SH-SY5Y (cell line): ENCODE measurements around the gene COPG2.

Source experiments
- GATA2 ChIP-seq: IDR thresholded peaks from 2 replicates; pipeline ENCODE4 v1.6.1; 2011; ENCODE audit warnings: mild to moderate bottlenecking, low read depth, low read length
- GATA3 ChIP-seq: IDR thresholded peaks from 2 replicates; pipeline ENCODE4 v1.6.1; 2011; ENCODE audit warnings: low read depth, mild to moderate bottlenecking, low read length, moderate library complexity

DNA sequence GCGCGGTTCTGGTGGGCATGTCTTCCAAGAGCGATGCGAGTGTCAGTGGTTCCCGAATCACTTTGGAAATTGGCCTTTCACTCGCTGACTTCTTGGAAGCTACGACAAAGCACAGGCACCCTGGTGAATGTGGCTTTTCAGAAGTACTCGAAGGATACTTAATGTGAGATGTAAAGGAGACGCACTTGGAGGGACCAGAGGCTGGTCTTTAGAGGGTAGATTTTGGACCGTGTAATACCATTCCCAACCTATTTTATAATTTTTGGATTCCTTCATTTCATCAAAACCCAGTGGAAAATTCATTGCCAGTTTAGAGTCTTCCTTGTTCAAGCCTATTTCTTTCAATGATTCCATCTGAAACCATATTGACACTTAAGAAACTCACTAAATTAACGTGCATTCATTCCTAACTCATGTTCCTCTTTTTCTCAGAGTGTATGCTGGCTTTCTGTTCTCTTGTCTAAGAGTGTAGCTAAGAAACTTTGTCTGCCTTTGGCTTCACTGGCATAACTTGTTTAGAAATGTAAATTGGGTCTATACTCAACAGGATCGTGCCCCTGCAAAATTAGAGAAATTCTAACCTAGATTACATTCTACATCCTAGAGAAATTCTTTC is 645 bp upstream of the COPG2 start:
- TF ChIP-seq GATA2 (no peak), GATA3 (no peak)
